SW 1271 (cell line): Measurements from ENCODE around the gene EXOC4.
A peak's percentile ranks its signal among the peaks of the same experiment; 100 is the strongest.
"Not testable (repeated sequence)": the region's sequence is repeated elsewhere in the genome, so short reads cannot be mapped to it uniquely, and the experiment has no call there.

Experiments used
- DNase-seq, 2 experiments: peaks; one replicate each; lab custom pipeline; 2025; lab: John Stamatoyannopoulos, UW

The EXOC4 gene

GRCh38 chr7:133252858-133253518 is at the start of gene EXOC4:
Gene EXOC4, plus strand, starts transcription at chr7:133253078.
- peak; percentile 97 for DNase-seq

DNA sequence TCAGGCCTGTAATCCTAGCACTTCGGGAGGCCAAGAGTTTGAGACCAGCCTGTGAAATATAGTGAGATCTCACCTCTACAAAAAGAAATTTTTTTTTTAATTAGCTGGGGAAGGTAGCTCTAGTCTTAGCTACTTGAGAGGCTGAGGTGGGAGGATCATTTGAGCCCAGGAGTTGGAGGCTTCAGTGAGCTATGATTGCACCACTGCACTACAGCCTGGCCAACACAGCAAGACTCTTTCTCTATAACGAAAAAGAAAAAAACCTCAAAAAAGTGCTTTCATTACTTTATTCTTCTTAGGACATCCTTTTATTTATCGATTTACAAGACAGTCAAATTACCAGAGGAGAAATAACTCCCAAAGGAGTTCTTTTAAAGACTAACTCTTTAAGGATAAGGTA is 49.4 kb upstream of the EXOC4 start:
- DNase-seq = no peak

- peak in 1 of 2 experiments; percentile 2 for DNase-seq
Measured at GRCh38 chr7:133207687-133208086, 45.2 kb upstream of the EXOC4 start.

- DNase-seq = not testable (repeated sequence)
Measured at GRCh38 chr7:133210817-133211216, 42.1 kb upstream of the EXOC4 start.

- not testable (repeated sequence) for DNase-seq
Measured at GRCh38 chr7:133213772-133214171, 39.1 kb upstream of the EXOC4 start.

DNA sequence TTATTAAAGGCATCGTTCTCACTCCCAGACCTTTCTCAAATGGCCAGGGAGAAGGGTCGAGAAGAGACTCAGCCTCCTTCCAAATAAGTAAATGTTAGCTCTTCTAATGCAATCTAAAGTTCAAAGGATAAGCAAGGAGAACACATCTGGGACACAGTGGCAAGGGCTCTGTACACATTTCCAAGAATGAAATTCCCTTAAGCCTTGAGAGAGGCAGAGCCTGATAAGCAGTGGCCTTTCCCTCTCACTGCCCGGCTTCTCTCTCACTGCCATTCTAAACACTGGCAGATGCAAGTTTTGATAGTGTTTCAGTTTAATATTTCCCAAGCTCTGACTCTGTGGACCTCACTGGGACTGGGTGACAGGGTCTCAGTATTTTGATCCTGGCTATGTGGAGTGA is 35.1 kb upstream of the EXOC4 start:
- DNase-seq = no peak

- DNase-seq = peak in 1 of 2 experiments; percentile 30
Measured at GRCh38 chr7:133230591-133231194, 22.2 kb upstream of the EXOC4 start.

GRCh38 chr7:133233142-133233541 is 19.7 kb upstream of the EXOC4 start:
- DNase-seq = no peak

DNA sequence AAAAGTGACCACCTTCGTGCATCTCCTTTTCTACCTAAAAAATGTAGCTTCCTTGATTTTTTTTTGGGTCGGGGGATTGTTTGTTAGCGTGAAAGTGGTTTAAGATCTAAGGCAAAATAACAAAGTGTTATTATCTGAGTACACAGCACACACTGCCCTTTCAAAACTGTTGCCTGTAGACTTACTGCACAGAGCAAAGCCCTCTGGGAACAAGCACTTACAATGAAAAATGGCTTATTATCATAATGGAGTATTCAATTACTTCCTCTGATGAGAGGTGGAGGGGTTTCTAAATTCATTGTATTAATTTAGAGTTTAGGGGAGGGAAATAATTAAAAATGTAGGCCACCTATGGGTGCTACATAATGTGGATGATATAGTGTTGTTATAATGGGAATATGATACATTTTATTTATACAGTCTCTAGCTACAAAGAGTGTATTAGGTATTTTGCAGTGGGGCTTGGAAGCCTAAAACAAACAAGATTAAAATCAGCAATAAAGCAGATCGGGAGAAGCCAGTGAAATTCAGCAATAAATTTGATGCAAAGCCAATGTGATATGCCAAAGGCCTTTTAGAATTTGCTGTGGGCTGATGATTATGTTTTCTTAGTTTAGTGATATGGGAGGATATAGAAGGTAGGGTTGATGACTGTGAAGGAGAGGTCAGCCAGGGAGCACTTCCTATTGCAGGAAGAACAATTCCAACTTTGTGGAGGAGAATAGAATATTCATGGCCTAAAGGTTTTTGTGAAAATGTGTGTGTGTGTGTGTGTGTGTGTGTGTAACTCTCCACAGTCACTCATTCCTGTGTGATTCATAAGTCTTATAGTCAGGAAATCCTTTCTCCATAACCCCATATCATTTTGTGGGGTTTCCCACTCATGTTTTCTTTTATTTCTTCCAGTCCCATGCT is 17.7 kb upstream of the EXOC4 start:
- DNase-seq = no peak

- DNase-seq = no peak
Measured at GRCh38 chr7:133237545-133237944, 15.3 kb upstream of the EXOC4 start.

DNA sequence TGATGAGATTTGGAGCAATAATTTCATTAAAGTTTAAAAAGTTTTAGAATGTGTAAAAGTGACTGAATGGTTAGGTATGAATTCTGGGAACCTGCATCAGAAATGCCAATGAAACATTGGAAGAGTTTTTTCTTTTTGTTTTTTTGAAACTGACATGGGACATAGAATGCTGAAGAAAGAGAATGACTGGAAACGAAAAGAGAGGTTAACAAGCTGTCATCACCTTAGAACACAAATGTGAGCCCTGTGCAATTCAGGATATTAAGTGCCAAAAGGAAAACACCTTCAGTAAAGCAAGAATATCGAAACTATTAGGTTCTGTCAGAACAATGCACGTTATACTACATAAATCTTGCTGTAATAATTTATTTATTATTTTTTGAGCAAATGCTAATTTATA is 12.6 kb upstream of the EXOC4 start:
- DNase-seq = no peak

GRCh38 chr7:133246558-133246957 is 6.3 kb upstream of the EXOC4 start:
- DNase-seq = no peak

GRCh38 chr7:133248901-133249300 is 4.0 kb upstream of the EXOC4 start:
- no peak for DNase-seq

- no peak for DNase-seq
Measured at GRCh38 chr7:133252506-133252857, 396 bp upstream of the EXOC4 start.

GRCh38 chr7:133253519-133253875 is 619 bp downstream of the EXOC4 start:
- DNase-seq = no peak

DNA sequence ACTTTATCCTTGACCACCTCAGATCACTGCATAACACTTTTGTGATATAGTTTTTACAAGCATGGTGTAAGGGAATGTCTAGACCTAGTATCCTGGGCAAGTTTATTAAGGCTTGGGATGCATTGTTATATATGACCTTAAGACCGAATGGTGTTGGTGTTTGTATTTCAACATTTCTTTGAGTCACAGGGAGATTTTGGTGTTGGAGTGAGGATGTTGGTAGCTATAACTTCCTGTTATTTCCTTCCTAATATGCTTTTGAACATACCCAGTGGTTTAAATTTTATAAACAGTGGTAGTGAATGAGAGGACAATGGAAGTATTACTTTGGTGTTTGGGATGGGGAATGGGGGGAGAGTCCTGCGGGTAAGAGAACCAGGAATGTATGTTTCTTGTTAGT is 2.6 kb downstream of the EXOC4 start:
- no peak for DNase-seq

DNA sequence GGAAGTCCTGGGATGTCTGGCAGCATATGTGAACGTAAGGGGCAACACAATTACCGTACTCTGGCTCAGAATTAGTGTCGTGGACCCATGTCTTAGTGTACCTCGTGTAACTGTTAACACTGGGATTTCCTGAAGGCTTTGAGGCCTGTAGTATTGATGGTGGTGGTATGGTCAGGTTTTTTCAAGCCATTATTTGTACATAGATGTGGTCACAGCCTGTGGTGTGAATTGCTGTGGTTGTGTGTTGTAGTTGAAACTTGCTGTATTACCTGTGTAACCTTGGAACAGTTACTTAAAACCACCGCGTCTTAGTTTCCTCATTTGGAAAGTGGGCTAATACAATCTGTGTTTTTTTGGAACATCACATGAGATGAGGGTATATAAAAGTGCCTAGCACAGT is 5.3 kb downstream of the EXOC4 start:
- no peak for DNase-seq

- DNase-seq = no peak
Measured at GRCh38 chr7:133265821-133266220, 12.9 kb downstream of the EXOC4 start.

GRCh38 chr7:133268355-133268754 is 15.5 kb downstream of the EXOC4 start:
- DNase-seq = no peak

- DNase-seq = no peak
Measured at GRCh38 chr7:133272336-133272735, 19.5 kb downstream of the EXOC4 start.

DNA sequence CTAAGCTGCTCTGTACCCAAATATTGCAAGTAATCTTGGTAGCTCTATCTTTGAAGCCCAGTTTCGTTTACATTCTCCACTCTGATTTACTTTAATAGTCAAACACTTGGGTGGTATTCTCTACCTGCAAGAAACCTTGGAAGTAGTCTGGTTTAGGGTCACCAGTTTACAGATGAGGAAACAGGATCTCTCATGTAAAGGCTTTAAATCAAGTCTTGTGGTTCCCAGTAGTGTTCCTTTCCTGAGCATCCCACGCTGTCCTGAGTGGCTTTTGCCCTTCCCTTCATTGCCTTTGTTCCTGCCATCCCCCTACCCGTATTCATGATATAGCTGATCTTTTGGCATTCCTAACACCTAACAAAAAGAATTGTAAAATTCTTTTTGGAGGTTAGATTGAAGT is 20.3 kb downstream of the EXOC4 start:
- no peak for DNase-seq

DNA sequence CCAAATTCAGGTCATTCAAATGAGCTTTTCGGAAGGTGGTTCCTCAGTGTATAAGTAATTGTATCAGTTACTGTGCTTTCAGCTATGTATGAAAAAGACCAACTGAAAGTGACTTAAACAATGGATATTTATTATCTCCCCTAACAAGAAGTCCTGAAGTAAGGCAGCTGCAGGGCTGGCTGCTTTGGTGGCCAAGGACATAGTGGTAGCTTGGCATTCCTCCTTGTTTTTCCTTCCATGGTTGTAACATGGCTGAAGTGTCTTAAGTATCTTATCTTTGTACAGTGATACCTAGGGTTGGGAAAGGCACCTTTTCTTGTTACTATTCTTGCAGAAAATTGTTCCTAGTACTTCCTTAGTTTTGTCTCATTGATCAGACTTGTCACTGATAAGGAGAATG is 21.4 kb downstream of the EXOC4 start:
- DNase-seq = no peak

DNA sequence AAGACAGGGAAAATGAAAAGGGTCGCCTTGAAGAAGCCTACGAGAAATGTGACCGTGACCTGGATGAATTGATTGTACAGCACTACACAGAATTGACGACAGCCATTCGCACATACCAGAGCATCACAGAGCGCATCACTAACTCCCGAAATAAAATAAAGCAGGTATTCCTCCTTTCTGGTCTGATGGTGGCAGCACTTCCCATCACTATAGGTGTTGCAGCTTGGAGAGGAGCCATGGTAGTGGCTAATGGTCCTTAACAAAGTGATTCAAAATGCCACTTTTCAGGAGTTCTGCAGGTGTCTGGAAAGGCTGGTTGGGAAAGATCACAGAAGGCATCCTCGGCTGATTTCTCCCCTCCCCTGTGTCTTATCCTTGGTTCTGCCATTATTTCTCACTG is 22.1 kb downstream of the EXOC4 start:
- no peak for DNase-seq
